Tibial nerve (tissue), 3 donors: ENCODE measurements around the gene CAVIN1.

Experiments used
- POLR2A ChIP-seq, 2 donors: fragments of 450-650 bp; IDR thresholded peaks; one replicate each; pipeline ENCODE4 v1.6.1; 2017; ENCODE audit warnings: antibody characterized with exemption in 2 of 2, mild to moderate bottlenecking in 2 of 2, moderate library complexity in 2 of 2
- TF ChIP-seq, protein P1 (sequence below), 5 experiments: fragments of 200-600 bp in 3 of 5; fragments of 450-650 bp in 2 of 5; sonication (generic) in 3 of 5; IDR thresholded peaks; one replicate each; pipeline ENCODE4 v1.5.1; 2016 to 2019; ENCODE audit warnings: antibody characterized with exemption in 5 of 5, mild to moderate bottlenecking in 3 of 5, moderate library complexity in 2 of 5

DNA sequence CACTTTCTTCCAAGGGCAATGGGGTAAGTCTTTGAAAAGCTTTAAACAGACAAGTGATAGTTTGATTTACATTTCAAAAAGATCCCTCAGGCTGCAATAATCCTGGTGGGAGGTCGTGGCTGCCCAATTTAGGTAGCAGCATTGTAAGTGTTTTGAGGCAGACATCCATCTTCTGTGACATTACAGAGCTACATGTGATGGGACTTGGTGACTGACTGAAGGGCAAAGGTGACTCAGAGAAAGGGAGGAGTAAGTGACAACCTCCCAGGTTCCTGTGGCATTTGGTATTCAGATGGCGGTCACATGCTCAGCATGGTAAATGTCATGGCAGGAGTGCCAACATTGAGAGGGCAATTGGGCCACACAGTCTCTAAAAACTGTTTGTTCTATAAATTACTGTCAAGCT lies 61.3 kb downstream of the CAVIN1 start:
- no peak for TF ChIP-seq POLR2A (IDR thresholded peaks at IDR 0.05)
- TF ChIP-seq, protein P1, sequence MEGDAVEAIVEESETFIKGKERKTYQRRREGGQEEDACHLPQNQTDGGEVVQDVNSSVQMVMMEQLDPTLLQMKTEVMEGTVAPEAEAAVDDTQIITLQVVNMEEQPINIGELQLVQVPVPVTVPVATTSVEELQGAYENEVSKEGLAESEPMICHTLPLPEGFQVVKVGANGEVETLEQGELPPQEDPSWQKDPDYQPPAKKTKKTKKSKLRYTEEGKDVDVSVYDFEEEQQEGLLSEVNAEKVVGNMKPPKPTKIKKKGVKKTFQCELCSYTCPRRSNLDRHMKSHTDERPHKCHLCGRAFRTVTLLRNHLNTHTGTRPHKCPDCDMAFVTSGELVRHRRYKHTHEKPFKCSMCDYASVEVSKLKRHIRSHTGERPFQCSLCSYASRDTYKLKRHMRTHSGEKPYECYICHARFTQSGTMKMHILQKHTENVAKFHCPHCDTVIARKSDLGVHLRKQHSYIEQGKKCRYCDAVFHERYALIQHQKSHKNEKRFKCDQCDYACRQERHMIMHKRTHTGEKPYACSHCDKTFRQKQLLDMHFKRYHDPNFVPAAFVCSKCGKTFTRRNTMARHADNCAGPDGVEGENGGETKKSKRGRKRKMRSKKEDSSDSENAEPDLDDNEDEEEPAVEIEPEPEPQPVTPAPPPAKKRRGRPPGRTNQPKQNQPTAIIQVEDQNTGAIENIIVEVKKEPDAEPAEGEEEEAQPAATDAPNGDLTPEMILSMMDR (IDR thresholded peaks at IDR 0.05): no peak
